ENCODE data around the gene YAE1. TPM values are rescaled to one million over a fixed set of nuclear protein-coding genes. Genes with fewer than 3 reads are reported as not detected.

The YAE1 gene
- total and polyA plus RNA-seq, 2 of the 13 experiments (the other 11 are each of a cell fraction or from before 2014, with no cell fraction given) = 18.7 to 28.3 TPM

- TF ChIP-seq NFE2L2 (IDR thresholded peaks at IDR 0.05; ENCODE audit: low read length) = no peak
- no peak for TF ChIP-seq AFF4 (CRISPR knock-in tag; IDR thresholded peaks at IDR 0.05)
- no peak for TF ChIP-seq FIP1L1 (IDR thresholded peaks at IDR 0.05; ENCODE audit: borderline replicate concordance, insufficient read depth, low read depth, low read length)
- no peak for TF ChIP-seq FOXK2 (IDR thresholded peaks at IDR 0.05)
- no peak for TF ChIP-seq GTF3A (CRISPR knock-in tag; conservative IDR thresholded peaks at IDR 0.05)
- peak; percentile 61; the same call in 1 of the 2 replicates for TF ChIP-seq SP5 (CRISPR knock-in tag; IDR thresholded peaks at IDR 0.05; ENCODE audit: borderline replicate concordance, low read depth)
- TF ChIP-seq ZBTB20 (CRISPR knock-in tag; IDR thresholded peaks at IDR 0.05; ENCODE audit: borderline replicate concordance, low read depth) = peak; percentile 51; the same call in 1 of the 2 replicates
- no peak for TF ChIP-seq ZBTB46 (CRISPR knock-in tag; IDR thresholded peaks at IDR 0.05; ENCODE audit: borderline replicate concordance)
- peak; percentile 39; the same call in 1 of the 2 replicates for TF ChIP-seq ZMAT3 (CRISPR knock-in tag; conservative IDR thresholded peaks at IDR 0.05)
- TF ChIP-seq ZBTB40 (IDR thresholded peaks at IDR 0.05) = peak; percentile 70
- TF ChIP-seq ZBTB40 (CRISPR knock-in tag; IDR thresholded peaks at IDR 0.05) = peak; percentile 83; the same call in 1 of the 2 replicates
- peak; percentile 85; the same call in 1 of the 2 replicates for TF ChIP-seq KLF15 (CRISPR knock-in tag; IDR thresholded peaks at IDR 0.05; ENCODE audit: borderline replicate concordance)
- no peak for TF ChIP-seq ETV6 (CRISPR knock-in tag; conservative IDR thresholded peaks at IDR 0.05)
- peak; percentile 99 for TF ChIP-seq NR2C2 (CRISPR knock-in tag; IDR thresholded peaks at IDR 0.05; ENCODE audit: borderline replicate concordance)
Observed at GRCh38 chr7:39566023-39566921, at the start of gene YAE1 (continued).

Measured in HepG2 (cell line).